ENCODE results near the gene SPIRE2. TPM values are rescaled to one million over a fixed set of nuclear protein-coding genes. Genes with fewer than 3 reads are reported as not detected.

Gene SPIRE2
- total and polyA plus RNA-seq, 2 experiments from 2014 or later = 0.55 to 3.6 TPM

GRCh38 chr16:89895482-89896250 is 67.4 kb downstream of the SPIRE2 start:
- Histone ChIP-seq H2AFZ (no peak overlapping the region), H3K27me3 (replicated peaks; ENCODE audit: insufficient read depth) (no peaks in the 10 kb centered on the region), H3F3A (ENCODE audit: insufficient read depth) (no peaks in the 10 kb centered on the region), H3K36me3 (ENCODE audit: low read depth) (peaks cover 48% of the 10 kb centered on the region), H3K79me2 (ENCODE audit: insufficient read depth) (peaks cover 68% of the 10 kb centered on the region), H3K9me3 (ENCODE audit: low read depth) (no peaks in the 10 kb centered on the region), H3K9me2 (ENCODE audit: insufficient read depth) (no peaks in the 10 kb centered on the region), H3K4me2 (ENCODE audit: unreplicated experiment) (no peak overlapping the region), H4K20me1 (ENCODE audit: insufficient read depth) (no peaks in the 10 kb centered on the region), H3K4me3 (no peak overlapping the region), H3K4me1 (ENCODE audit: insufficient read depth) (no peaks in the 10 kb centered on the region), H3K27ac (no peak overlapping the region), H3K9ac (no peak overlapping the region)
- no peak for TF ChIP-seq EZH2phosphoT487 (IDR thresholded peaks at IDR 0.05; ENCODE audit: insufficient read depth, low read depth)
- TF ChIP-seq EZH2 (IDR thresholded peaks at IDR 0.05; ENCODE audit: insufficient read depth, poor library complexity, severe bottlenecking) = no peak
- no peak for DNase-seq
- WGBS, 2 experiments (ENCODE audit: low coverage in 1 of 2, low lambda C conversion rate in 2 of 2, missing lambda C conversion rate in 2 of 2) = 91 to 94% methylated on average over 26 of the region's 26 CpGs
- in situ Hi-C loops (cut with MboI) = no loop called here

- Histone ChIP-seq H3K4me1 (ENCODE audit: insufficient read depth) (no peaks in the 10 kb centered on the region), H3K79me2 (ENCODE audit: insufficient read depth) (peaks cover 57% of the 10 kb centered on the region), H2AFZ (no peak overlapping the region), H3K27me3 (replicated peaks; ENCODE audit: insufficient read depth) (no peaks in the 10 kb centered on the region), H3K9ac (no peak overlapping the region), H3K9me2 (ENCODE audit: insufficient read depth) (no peaks in the 10 kb centered on the region), H3K27ac (no peak overlapping the region), H3K4me2 (ENCODE audit: unreplicated experiment) (no peak overlapping the region), H3K4me3 (no peak overlapping the region), H3K9me3 (ENCODE audit: low read depth) (no peaks in the 10 kb centered on the region), H3K36me3 (ENCODE audit: low read depth) (peaks cover 50% of the 10 kb centered on the region), H3F3A (ENCODE audit: insufficient read depth) (no peaks in the 10 kb centered on the region), H4K20me1 (ENCODE audit: insufficient read depth) (no peaks in the 10 kb centered on the region)
- WGBS, 2 experiments (ENCODE audit: low coverage in 1 of 2, low lambda C conversion rate in 2 of 2, missing lambda C conversion rate in 2 of 2) = 97 to 99% methylated on average over 11 of the region's 11 CpGs
- no peak for DNase-seq
- in situ Hi-C loops (cut with MboI) = no loop called here
- no peak for TF ChIP-seq EZH2phosphoT487 (IDR thresholded peaks at IDR 0.05; ENCODE audit: insufficient read depth, low read depth)
- no peak for TF ChIP-seq EZH2 (IDR thresholded peaks at IDR 0.05; ENCODE audit: insufficient read depth, poor library complexity, severe bottlenecking)
Observed at GRCh38 chr16:89897204-89897603, 68.9 kb downstream of the SPIRE2 start.

GRCh38 chr16:89898201-89898967 is 70.1 kb downstream of the SPIRE2 start:
- no peaks in the 10 kb centered on the region for H3K27me3 ChIP-seq (replicated peaks; ENCODE audit: insufficient read depth)
- no peaks in the 10 kb centered on the region for H4K20me1 ChIP-seq (ENCODE audit: insufficient read depth)
- no peaks in the 10 kb centered on the region for H3F3A ChIP-seq (ENCODE audit: insufficient read depth)
- in situ Hi-C loops (cut with MboI) = no loop called here
- WGBS, 2 experiments (ENCODE audit: low coverage in 1 of 2, low lambda C conversion rate in 2 of 2, missing lambda C conversion rate in 2 of 2) = 94 to 95% methylated on average over 27 to 36 of the region's 36 CpGs
- no peak for TF ChIP-seq EZH2phosphoT487 (IDR thresholded peaks at IDR 0.05; ENCODE audit: insufficient read depth, low read depth)
- TF ChIP-seq EZH2 (IDR thresholded peaks at IDR 0.05; ENCODE audit: insufficient read depth, poor library complexity, severe bottlenecking) = no peak
- H3K9ac ChIP-seq = no peak overlapping the region
- H2AFZ ChIP-seq = no peak overlapping the region
- H3K79me2 ChIP-seq (ENCODE audit: insufficient read depth) = peaks cover 46% of the 10 kb centered on the region
- no peak overlapping the region for H3K4me3 ChIP-seq
- no peak for DNase-seq
- H3K4me2 ChIP-seq (ENCODE audit: unreplicated experiment) = no peak overlapping the region
- H3K36me3 ChIP-seq (ENCODE audit: low read depth) = peaks cover 50% of the 10 kb centered on the region
- no peak overlapping the region for H3K27ac ChIP-seq
- no peaks in the 10 kb centered on the region for H3K9me2 ChIP-seq (ENCODE audit: insufficient read depth)
- no peaks in the 10 kb centered on the region for H3K9me3 ChIP-seq (ENCODE audit: low read depth)
- H3K4me1 ChIP-seq (ENCODE audit: insufficient read depth) = no peaks in the 10 kb centered on the region

GRCh38 chr16:89899879-89900481 is 71.7 kb downstream of the SPIRE2 start:
- Histone ChIP-seq H4K20me1 (ENCODE audit: insufficient read depth) (no peaks in the 10 kb centered on the region), H3K9me3 (ENCODE audit: low read depth) (no peaks in the 10 kb centered on the region), H3F3A (ENCODE audit: insufficient read depth) (no peaks in the 10 kb centered on the region), H2AFZ (no peak overlapping the region), H3K79me2 (ENCODE audit: insufficient read depth) (peaks cover 39% of the 10 kb centered on the region), H3K4me2 (ENCODE audit: unreplicated experiment) (no peak overlapping the region), H3K36me3 (ENCODE audit: low read depth) (peaks cover 50% of the 10 kb centered on the region), H3K9ac (no peak overlapping the region), H3K4me3 (no peak overlapping the region), H3K27ac (no peak overlapping the region), H3K27me3 (replicated peaks; ENCODE audit: insufficient read depth) (no peaks in the 10 kb centered on the region), H3K4me1 (ENCODE audit: insufficient read depth) (no peaks in the 10 kb centered on the region), H3K9me2 (ENCODE audit: insufficient read depth) (no peaks in the 10 kb centered on the region)
- TF ChIP-seq EZH2 (IDR thresholded peaks at IDR 0.05; ENCODE audit: insufficient read depth, poor library complexity, severe bottlenecking) (no peak), EZH2phosphoT487 (IDR thresholded peaks at IDR 0.05; ENCODE audit: insufficient read depth, low read depth) (no peak)
- in situ Hi-C loops (cut with MboI) = no loop called here
- peak; percentile 24 for DNase-seq
- 94 to 96% methylated on average over 19 to 20 of the region's 20 CpGs for WGBS, 2 experiments (ENCODE audit: low coverage in 1 of 2, low lambda C conversion rate in 2 of 2, missing lambda C conversion rate in 2 of 2)
